Brain pericyte (primary cell): ENCODE results near the gene MKRN1.
"Not testable (repeated sequence)": the region's sequence is repeated elsewhere in the genome, so short reads cannot be mapped to it uniquely, and the experiment has no call there.

Experiments
- DNase-seq: peaks from one replicate; pipeline ENCODE4 v3.0.0-alpha.2; 2012; ENCODE audit warnings: low read depth, low spot score

Gene MKRN1

GRCh38 chr7:140484951-140485499 lies 5.7 kb upstream of the MKRN1 start:
- no peak for DNase-seq

GRCh38 chr7:140484479-140484878 lies 5.2 kb upstream of the MKRN1 start:
- no peak for DNase-seq

- no peak for DNase-seq
Observed at GRCh38 chr7:140479739-140480084, 407 bp upstream of the MKRN1 start.

- no peak for DNase-seq
Observed at GRCh38 chr7:140478246-140479061, 851 bp downstream of the MKRN1 start.

DNA sequence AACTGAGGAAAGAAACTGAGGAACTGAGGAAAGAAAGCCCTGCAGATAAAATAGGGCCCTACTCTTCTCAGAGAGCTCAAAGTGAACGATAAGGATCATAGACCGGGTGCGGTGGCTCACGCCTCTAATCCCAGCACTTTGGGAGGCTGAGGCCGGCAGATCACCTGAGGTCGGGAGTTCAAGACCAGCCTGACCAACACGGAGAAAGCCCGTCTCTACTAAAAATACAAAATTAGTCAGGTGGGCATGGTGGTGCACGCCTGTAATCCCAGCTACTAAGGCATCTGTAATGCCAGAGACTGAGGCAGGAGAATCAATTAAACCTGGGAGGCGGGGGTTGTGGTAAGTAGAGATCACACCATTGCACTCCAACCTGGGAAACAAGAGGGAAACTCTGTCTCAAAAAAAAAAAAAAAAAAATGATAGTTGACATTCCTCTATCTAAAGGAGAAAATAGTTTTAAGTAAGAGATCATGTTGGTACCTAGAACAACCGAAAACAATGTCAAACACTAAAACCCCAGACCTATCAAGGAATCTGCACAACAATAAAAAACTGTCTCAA lies 2.5 kb downstream of the MKRN1 start:
- no peak for DNase-seq

DNA sequence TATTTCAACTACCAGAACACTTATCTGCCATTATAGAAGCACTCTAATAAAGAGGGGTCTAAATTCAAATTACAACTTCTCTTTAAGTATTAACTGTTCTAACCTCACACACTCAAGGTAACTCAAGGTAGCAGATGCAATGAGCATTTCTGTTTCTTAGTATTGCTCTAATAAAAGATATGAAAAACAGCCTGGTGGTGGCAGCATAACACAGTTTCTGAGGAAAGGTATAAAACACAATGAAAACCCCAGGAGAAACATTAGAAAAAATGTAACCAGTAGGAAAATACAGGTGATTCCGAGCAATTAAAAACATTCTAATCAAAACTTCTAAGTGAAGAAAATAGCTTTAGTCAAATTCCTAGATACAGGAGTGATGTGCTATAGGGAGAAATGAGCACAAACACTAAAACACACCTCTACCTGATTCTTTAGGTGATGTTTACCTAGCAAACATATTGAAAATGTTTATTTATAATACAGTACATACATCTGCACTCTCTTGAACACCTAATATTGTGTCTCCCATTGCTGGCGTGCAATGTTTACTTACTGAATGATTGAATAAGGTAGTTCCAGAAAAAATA lies 3.5 kb downstream of the MKRN1 start:
- DNase-seq, result no peak

DNA sequence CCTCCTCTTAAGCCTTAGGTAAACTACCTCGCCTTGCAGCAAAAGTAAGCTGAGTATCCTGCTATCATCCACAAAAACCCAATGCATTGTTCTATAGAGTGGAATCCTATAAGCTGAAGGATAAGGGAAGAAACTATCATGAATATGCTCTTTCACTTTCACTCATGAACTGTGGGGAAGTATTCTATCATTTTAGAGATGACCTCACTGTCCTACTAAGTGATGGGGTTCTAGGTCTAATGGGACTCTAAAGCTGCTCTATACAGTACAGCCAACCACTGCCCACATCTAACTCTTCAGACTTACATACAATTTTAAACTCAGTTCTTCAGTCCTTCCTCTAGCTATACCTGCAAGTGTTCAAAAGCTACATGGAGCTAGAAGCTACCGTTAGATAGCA lies 16.2 kb downstream of the MKRN1 start:
- DNase-seq, result no peak

DNA sequence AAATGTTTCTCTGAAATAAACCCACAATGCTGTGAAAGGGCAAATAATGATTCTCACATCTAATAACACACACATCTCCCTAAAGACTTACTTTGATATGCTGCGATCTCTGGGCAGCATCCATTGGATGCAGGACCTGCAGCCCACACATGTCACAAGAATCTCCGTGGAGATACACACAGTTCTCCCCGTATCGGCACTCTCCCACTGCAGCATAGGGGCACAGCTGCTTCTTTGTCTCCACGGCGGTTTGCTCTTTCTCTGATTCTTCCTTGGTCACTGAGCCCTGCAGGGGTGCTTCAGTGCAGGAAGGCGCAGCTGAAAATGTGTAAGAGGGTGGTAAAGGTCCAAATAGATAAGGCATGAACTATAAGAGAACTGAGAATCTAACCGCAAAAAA lies 20.4 kb downstream of the MKRN1 start:
- DNase-seq, result no peak

- DNase-seq, result no peak
Observed at GRCh38 chr7:140458201-140458600, 21.1 kb downstream of the MKRN1 start.

GRCh38 chr7:140456551-140457051 lies 22.7 kb downstream of the MKRN1 start:
- no peak for DNase-seq

DNA sequence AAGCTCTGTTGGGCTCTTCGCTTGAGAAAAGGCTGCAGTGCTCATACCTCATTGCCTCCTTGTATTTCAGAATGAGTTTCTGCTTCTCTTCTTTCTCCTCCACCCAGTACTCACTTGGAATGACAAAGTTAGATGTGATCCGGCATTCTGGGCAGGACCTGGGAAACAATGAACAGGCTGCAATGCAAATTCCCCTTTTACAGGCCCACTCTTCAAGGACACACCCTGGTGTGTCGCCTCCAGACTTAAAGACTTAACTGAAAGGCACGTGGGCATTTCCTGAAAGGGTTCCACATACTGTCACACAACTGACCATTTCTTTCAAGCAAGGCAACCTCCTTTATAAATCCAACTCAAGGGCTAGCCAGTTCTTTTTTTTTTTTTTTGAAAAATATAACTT lies 23.6 kb downstream of the MKRN1 start:
- no peak for DNase-seq

DNA sequence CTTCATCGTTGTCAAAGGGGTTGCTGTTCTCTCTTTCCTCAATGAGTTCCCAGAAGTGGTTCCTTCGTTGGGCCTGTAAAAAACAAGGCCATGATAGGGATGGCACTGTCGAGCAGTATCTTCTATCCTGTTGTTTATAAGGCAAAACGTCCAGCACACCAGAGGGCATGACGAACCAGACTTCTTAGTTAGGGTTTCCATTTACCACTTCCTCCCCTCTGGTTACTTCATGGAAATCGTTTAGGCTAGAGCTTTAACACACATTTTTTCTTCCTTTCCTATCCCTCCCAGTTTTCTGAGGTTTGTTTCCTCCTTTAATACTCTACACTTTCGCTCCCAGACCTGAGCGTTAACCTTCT lies 24.7 kb downstream of the MKRN1 start:
- no peak for DNase-seq

DNA sequence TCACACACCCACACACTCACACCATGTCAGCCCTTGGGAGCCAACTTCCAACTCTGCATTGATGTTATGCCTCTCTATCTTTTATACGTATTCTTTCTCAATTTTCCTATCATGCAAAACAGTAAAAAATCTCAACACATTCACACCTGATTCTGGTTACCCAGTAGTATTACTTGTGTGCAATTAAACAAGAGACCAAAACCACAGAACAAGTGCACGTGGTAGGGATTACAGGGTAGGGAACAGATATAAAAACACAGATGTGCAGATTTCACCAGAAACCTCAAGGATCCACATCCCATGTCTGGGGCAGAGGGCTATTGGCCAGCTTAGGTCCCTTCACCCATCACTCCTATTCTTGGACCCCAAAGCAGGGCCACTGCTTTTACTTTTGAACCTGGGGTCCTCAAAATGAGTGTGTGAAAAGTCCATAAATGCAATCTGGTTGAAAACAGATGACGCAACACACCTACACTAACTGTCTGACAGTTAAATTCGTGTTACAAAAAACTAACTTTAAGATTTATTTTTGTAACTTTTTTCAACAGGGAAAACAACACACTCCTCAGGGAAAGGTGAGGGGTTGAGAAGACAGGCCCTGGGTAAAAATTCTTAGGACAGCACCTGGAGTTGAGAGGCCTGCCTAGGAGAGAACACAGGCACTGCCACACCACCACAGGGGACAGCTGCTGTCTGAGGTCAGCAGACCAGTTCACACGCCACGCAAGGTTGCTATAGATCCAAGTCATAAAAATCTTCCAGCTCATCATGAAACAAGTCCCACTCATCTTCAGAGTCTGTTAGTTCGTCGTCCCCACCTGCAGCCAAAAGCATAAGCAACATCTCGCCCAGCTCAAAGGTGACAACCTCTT lies 25.3 kb downstream of the MKRN1 start:
- DNase-seq, result not testable (repeated sequence)

- no peak for DNase-seq
Observed at GRCh38 chr7:140453273-140453672, 26.0 kb downstream of the MKRN1 start.

- no peak for DNase-seq
Observed at GRCh38 chr7:140451716-140452115, 27.6 kb downstream of the MKRN1 start.

GRCh38 chr7:140448781-140449480 lies 30.4 kb downstream of the MKRN1 start:
- no peak for DNase-seq

- DNase-seq, result no peak
Observed at GRCh38 chr7:140447841-140448240, 31.5 kb downstream of the MKRN1 start.

GRCh38 chr7:140446467-140446866 lies 32.8 kb downstream of the MKRN1 start:
- DNase-seq, result no peak

- no peak for DNase-seq
Observed at GRCh38 chr7:140441519-140441918, 37.8 kb downstream of the MKRN1 start.

DNA sequence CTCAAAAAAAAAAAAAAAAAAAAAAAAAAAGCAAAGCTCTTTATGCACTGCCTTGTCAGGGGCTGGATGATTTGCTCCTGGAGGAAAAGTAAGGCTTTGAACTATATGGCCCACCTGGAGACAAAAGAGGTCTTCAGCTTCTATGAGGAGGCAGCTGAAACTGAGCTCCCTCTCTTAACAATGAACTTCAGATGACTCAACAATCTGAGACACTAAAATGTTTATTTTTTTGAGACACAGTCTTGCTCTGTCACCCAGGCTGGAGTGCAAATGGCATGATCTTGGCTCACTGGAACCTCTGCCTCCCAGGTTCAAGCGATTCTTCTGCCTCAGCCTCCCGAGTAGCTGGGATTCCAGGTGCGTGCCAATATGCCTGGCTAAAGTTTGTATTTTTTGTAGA lies 38.7 kb downstream of the MKRN1 start:
- DNase-seq, result no peak

GRCh38 chr7:140439359-140439758 lies 39.9 kb downstream of the MKRN1 start:
- DNase-seq, result no peak
